Heart right ventricle (tissue), 16 donors: ENCODE results near the gene MICAL1. TPM values are rescaled to one million over a fixed set of nuclear protein-coding genes. Genes with fewer than 3 reads are reported as not detected.

Experiments
- ATAC-seq, 8 donors: fragments of 200-7000 bp; cut with Tn5 transposase; one replicate each; pipeline ENCODE4 v1.9.1; 2020; ENCODE audit warnings: mild to moderate bottlenecking in 8 of 8, moderate library complexity in 8 of 8, moderate number of reproducible peaks in 1 of 8
- DNase-seq, 2 donors: peaks; one replicate each; pipeline ENCODE4 v3.0.0-alpha.2; 2020
- H3K27ac ChIP-seq, 10 donors: fragments of 200-600 bp; sonication (generic) in 2 of 10; one replicate each; pipeline versions ENCODE4 v1.5.0 to v1.8.0; 2020 to 2022; ENCODE audit warnings: mild to moderate bottlenecking in 3 of 10
- H3K27me3 ChIP-seq, 7 donors: fragments of 200-600 bp; one replicate each; pipeline ENCODE4 v1.8.0; 2021 to 2022; ENCODE audit warnings: mild to moderate bottlenecking in 2 of 7
- H3K36me3 ChIP-seq, 9 donors: fragments of 200-600 bp; sonication (generic) in 1 of 9; one replicate each; pipeline versions ENCODE4 v1.5.0 to v1.8.0; 2020 to 2022; ENCODE audit warnings: mild to moderate bottlenecking in 2 of 9
- H3K4me1 ChIP-seq, 9 donors: fragments of 200-600 bp; sonication (generic) in 1 of 9; one replicate each; pipeline versions ENCODE4 v1.5.0 to v1.8.0; 2020 to 2022; ENCODE audit warnings: mild to moderate bottlenecking in 4 of 9
- H3K4me3 ChIP-seq, 10 donors: fragments of 200-600 bp; sonication (generic) in 2 of 10; one replicate each; pipeline versions ENCODE4 v1.5.0 to v1.8.0; 2020 to 2022; ENCODE audit warnings: mild to moderate bottlenecking in 7 of 10, moderate library complexity in 2 of 10
- H3K9me3 ChIP-seq, 11 donors: fragments of 200-600 bp in 10 of 11; sonication (generic) in 2 of 11; one replicate each; pipeline versions ENCODE4 v1.5.0 to v1.8.0; 2013 to 2022; ENCODE audit warnings: mild to moderate bottlenecking in 2 of 11, control low read depth in 1 of 11, moderate library complexity in 1 of 11
- CTCF ChIP-seq, 9 donors: fragments of 200-600 bp; sonication (generic) in 2 of 9; IDR thresholded peaks; one replicate each; pipeline versions ENCODE4 v1.5.0 to v1.8.0; 2021 to 2022; ENCODE audit warnings: antibody characterized with exemption in 9 of 9, mild to moderate bottlenecking in 5 of 9, moderate library complexity in 1 of 9
- WGBS, 2 donors: extraction: QIAGEN DNeasy Blood & Tissue Kit; methylation state at CpG; one replicate each; pipeline ENCODE4 v1.1.7; 2013; ENCODE audit warnings: inconsistent platforms in 1 of 2; 5-methylcytosine and 5-hydroxymethylcytosine counted together
- intact Hi-C, 10 donors: fragments of 100-400 bp; cut with DNase I; formaldehyde crosslinking; loops; one replicate each; pipeline versions ENCODE4 v1.11.1 to v1.14.2; 2022
- polyA plus RNA-seq, 2 donors: library from polyadenylated mRNA; stranded (reverse); fragments of 200-250 nt; gene quantifications; one replicate each; pipeline ENCODE4 v1.2.3, GENCODE V29; 2013
- total RNA-seq, 10 donors: library from RNA; stranded (reverse); fragmentation: NEBNext Ultra II Directional in 3 of 10; extraction: Animal tissue kit (Norgen Biotek cat#: 25700) in 3 of 10; gene quantifications; one replicate each; pipeline versions ENCODE4 v1.2.1 to v1.2.4, GENCODE V29; 2021 to 2023
- donor health status: Arrhythmogenic right ventricular cardiomyopathy.
- donor health status: ischemic (EF 13 %, LVEDD 7.1; RV severe dilation, severe dysfunction).
- donor health status: healthy with polysubstance abuse.
- donor health status: DM: no; HTN: yes; CAD: no.
- donor health status: DM: no; HTN: no; CAD: no.
- donor health status: ischemic (EF 25% LVEDD 6.9; RV normal size, moderate dysfunction).
- donor health status: ischemic (EF 25% LVEDD 5.7; RV mildly dilated, moderate dysfunction).
- donor health status: healthy.
- donor health status: DM: yes; HTN: yes; CAD: no.
- donor health status: Ischemic cardiomyopathy.
- donor health status: ischemic (EF 35%, LVEDD 5.7; RV mildly dilated, moderate dysfunction).
- donor health status: nonischemic (EF 11% LVEDD 7.7; RV severe dilation, severe dysfunction).
- donor health status: DM: yes; HTN: yes; CAD: no.
- donor health status: PGD.
- donor health status: ischemic (EF 29% LVEDD 5.4; RV normal size, mild dysfunction).
- donor health status: nonischemic (EF 23%, LVEDD 6.1; RV moderate dilation, normal function).

MICAL1 gene
- total and polyA plus RNA-seq, 12 donors: 2.4 to 24.0 (median 5.6) TPM

- no peaks in the 10 kb centered on the region for H3K27me3 ChIP-seq
- H3K9me3 ChIP-seq: no peaks in the 10 kb centered on the region
- intact Hi-C loops: no loop called here
- no peaks in the 10 kb centered on the region for H3K4me1 ChIP-seq
- H3K27ac ChIP-seq: no peak overlapping the region
- DNase-seq: no peak
- ATAC-seq: no peak
- 79 to 83% methylated on average over 4 of the region's 4 CpGs for WGBS, 2 donors
- H3K36me3 ChIP-seq: no peaks in the 10 kb centered on the region
- TF ChIP-seq CTCF (IDR thresholded peaks at IDR 0.05): no peak
- no peak overlapping the region for H3K4me3 ChIP-seq
These were observed 42.5 kb upstream of the MICAL1 start for GRCh38 chr6:109498052-109498451.

DNA sequence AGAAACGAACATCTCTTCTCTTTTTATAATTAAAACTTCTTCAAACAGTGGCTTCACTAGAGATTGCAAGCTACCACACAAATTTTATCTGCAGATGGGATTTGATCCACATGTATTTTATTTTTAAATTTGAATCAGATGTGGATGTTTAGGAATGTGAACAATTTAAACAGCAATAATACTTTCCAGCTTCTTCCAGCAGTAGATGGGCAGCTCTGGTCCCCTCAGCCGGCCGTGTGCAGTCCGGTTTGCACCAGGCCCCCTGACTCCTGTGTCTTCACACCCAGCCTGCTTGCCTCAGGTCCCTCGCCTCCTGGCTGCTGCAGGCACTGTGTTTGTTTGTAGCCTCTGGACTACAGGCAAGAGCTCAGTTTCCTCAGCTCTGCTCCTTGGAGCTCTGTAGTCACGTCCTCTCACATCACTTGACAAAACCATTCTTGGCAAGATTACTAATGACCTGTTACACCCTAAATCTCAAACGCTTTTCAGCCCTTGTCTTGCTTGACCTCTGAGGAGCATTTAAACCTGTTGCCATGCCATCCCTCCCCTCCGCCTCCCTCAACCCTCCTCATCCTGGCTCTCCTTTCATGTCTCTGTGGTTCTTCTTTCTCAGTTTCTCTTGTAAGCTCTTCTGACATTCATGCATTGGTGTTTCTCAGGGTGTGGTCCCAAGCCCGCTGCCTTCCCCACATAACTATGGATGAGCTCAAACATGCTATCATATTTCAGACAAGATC lies 40.6 kb upstream of the MICAL1 start:
- ATAC-seq (no peak), DNase-seq (no peak)
- Histone ChIP-seq H3K4me1 (no peaks in the 10 kb centered on the region), H3K4me3 (no peak overlapping the region), H3K36me3 (no peaks in the 10 kb centered on the region), H3K9me3 (no peaks in the 10 kb centered on the region), H3K27me3 (no peaks in the 10 kb centered on the region), H3K27ac (no peak overlapping the region)
- no peak for TF ChIP-seq CTCF (IDR thresholded peaks at IDR 0.05)
- intact Hi-C loops: no loop called here
- 80 to 84% methylated on average over 9 of the region's 9 CpGs for WGBS, 2 donors

DNA sequence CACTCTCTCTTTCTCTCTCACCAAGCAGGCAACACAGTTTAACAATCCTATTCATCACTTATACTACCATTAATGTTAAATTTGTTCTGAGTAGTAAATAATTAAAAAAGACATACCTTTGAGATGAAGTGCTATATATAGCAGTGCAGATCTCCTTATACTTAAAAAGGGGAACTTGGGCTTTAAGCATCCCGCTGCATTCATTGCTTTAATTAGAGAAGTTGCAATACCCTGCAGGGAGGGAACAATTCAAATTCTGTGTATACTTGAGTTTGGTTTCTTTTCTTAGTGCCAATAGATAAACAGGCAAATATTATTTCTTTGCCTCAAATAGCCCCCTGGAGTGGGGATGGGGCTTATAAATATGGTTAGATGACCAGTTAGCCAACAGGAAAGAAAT lies 38.3 kb upstream of the MICAL1 start:
- DNase-seq (no peak), ATAC-seq (no peak)
- no peak overlapping the region for H3K27ac ChIP-seq
- no peaks in the 10 kb centered on the region for H3K36me3 ChIP-seq
- no peaks in the 10 kb centered on the region for H3K9me3 ChIP-seq
- TF ChIP-seq CTCF (IDR thresholded peaks at IDR 0.05): no peak
- 84 to 88% methylated on average over 1 of the region's 1 CpG for WGBS, 2 donors
- intact Hi-C loops: no loop called here
- H3K4me1 ChIP-seq: no peaks in the 10 kb centered on the region
- H3K27me3 ChIP-seq: no peaks in the 10 kb centered on the region
- H3K4me3 ChIP-seq: no peak overlapping the region

- Histone ChIP-seq H3K27ac (no peak overlapping the region), H3K9me3 (no peaks in the 10 kb centered on the region), H3K4me3 (no peak overlapping the region), H3K36me3 (no peaks in the 10 kb centered on the region), H3K27me3 (no peaks in the 10 kb centered on the region), H3K4me1 (no peaks in the 10 kb centered on the region)
- no peak for DNase-seq
- ATAC-seq: peak in 1 of 8 donors; percentile 34
- TF ChIP-seq CTCF (IDR thresholded peaks at IDR 0.05): no peak
- WGBS, 2 donors: 50 to 57% methylated on average over 5 of the region's 5 CpGs
- intact Hi-C loops: no loop called here
These were observed 35.8 kb upstream of the MICAL1 start for GRCh38 chr6:109491207-109491938.
